SK-N-MC (cell line): Measurements from ENCODE around the gene IFNLR1.

Source experiments
- EZH2 ChIP-seq: fragments of 200-600 bp; sonication (generic); IDR thresholded peaks from one replicate; pipeline ENCODE4 v1.6.1; 2017; ENCODE audit warnings: antibody characterized with exemption
- FOXP2 ChIP-seq: optimal IDR thresholded peaks from 2 replicates; pipeline ENCODE3; 2011; ENCODE audit warnings: mild to moderate bottlenecking, moderate library complexity; ENCODE audit not compliant: insufficient read depth; ENCODE audit errors: extremely low read length, control extremely low read depth
- POLR2AphosphoS5 ChIP-seq: IDR thresholded peaks from 2 replicates; pipeline ENCODE4 v1.6.1; 2012; ENCODE audit warnings: mild to moderate bottlenecking, low read depth, low read length, borderline replicate concordance

- TF ChIP-seq EZH2 (no peak), POLR2AphosphoS5 (no peak), FOXP2 (no peak)
Observed at GRCh38 chr1:24139222-24139489, 47.9 kb downstream of the IFNLR1 start.
